H1 (cell line): ENCODE measurements around the gene BCL2L11. TPM values are rescaled to one million over a fixed set of nuclear protein-coding genes. Genes with fewer than 3 reads are reported as not detected.

ENCODE experiments used
- ASH2L ChIP-seq: fragments of 200-600, 300-600 bp; sonication (generic); IDR thresholded peaks from one replicate; pipeline ENCODE4 v1.7.1; 2017; ENCODE audit warnings: low read length
- CHD7 ChIP-seq: fragments of 300-600 bp; sonication (generic); IDR thresholded peaks from 2 replicates; pipeline ENCODE4 v1.7.1; 2012; ENCODE audit warnings: low read length, moderate library complexity, mild to moderate bottlenecking, inconsistent platforms; ENCODE audit not compliant: insufficient replicate concordance
- JUN ChIP-seq: IDR thresholded peaks from 2 replicates; pipeline ENCODE4 v1.6.1; 2011; ENCODE audit warnings: low read depth, mild to moderate bottlenecking, improper control_type of control experiment, low read length
- KDM5A ChIP-seq: fragments of 200-600 bp; IDR thresholded peaks from 2 replicates; pipeline ENCODE4 v1.7.1; 2012; ENCODE audit warnings: mild to moderate bottlenecking, low read length, inconsistent platforms, mixed read lengths
- MAX ChIP-seq: IDR thresholded peaks from 2 replicates; pipeline ENCODE4 v1.6.1; 2012; ENCODE audit warnings: inconsistent platforms
- RBBP5 ChIP-seq: IDR thresholded peaks from 2 replicates; pipeline ENCODE4 v1.7.1; 2012; ENCODE audit warnings: low read depth, mild to moderate bottlenecking, inconsistent platforms, low read length, moderate library complexity, borderline replicate concordance
- RXRA ChIP-seq: IDR thresholded peaks from 2 replicates; pipeline ENCODE4 v1.6.1; 2011; ENCODE audit warnings: low read depth, mild to moderate bottlenecking, low read length, moderate library complexity; ENCODE audit not compliant: insufficient read depth
- SIRT6 ChIP-seq: IDR thresholded peaks from one replicate; pipeline ENCODE4 v1.7.1; 2012; ENCODE audit warnings: low read length, inconsistent platforms
- SP1 ChIP-seq: IDR thresholded peaks from 2 replicates; pipeline ENCODE4 v1.6.1; 2011; ENCODE audit warnings: low read depth, low read length
- TBP ChIP-seq: IDR thresholded peaks from 2 replicates; pipeline ENCODE4 v1.6.1; 2011; ENCODE audit warnings: low read depth, low read length, improper control_type of control experiment
- YY1 ChIP-seq: IDR thresholded peaks from 2 replicates; pipeline ENCODE4 v1.6.1; 2011; ENCODE audit warnings: low read depth, mild to moderate bottlenecking, low read length
- polyA plus RNA-seq, 7 experiments: library from polyadenylated mRNA; depleted of rRNA in 3 of 7; stranded (reverse) in 5 of 7; unstranded in 2 of 7; fragments of >200 nt in 5 of 7; fragments of 200-250 nt in 2 of 7; gene quantifications; 1 replicate in 5 of 7; 2 replicates in 1 of 7; 4 replicates in 1 of 7; pipeline versions ENCODE4 v1.2.1 to v1.2.3, GENCODE V29; 2011 to 2013; ENCODE audit warnings: missing spikeins in 2 of 7, mixed read lengths in 2 of 7
- total RNA-seq: library from RNA; stranded (reverse); fragmentation: NEBNext Ultra II Directional; extraction: Animal tissue kit (Norgen Biotek cat#: 25700); gene quantifications from 2 replicates; pipeline ENCODE4 v1.2.1, GENCODE V29; 2021

Gene BCL2L11
- total and polyA plus RNA-seq, 2 of the 8 experiments (the other 6 are each of a cell fraction or from before 2014, with no cell fraction given), result 7.5 to 22.9 TPM

GRCh38 chr2:111121028-111121827, 514 bp downstream of the BCL2L11 start (continued):
- TF ChIP-seq CHD7, result no peak
- no peak for TF ChIP-seq SP1
- TF ChIP-seq MAX, result peak; percentile 84
- no peak for TF ChIP-seq YY1
- TF ChIP-seq RBBP5, result no peak
- TF ChIP-seq ASH2L, result no peak
- TF ChIP-seq JUN, result no peak
- TF ChIP-seq RXRA, result no peak
- TF ChIP-seq KDM5A, result no peak
- TF ChIP-seq TBP, result no peak
- TF ChIP-seq SIRT6, result no peak
